Mesothelial cell of epicardium (in vitro differentiated cells): ENCODE results near the gene CZIB. TPM values are rescaled to one million over a fixed set of nuclear protein-coding genes. Genes with fewer than 3 reads are reported as not detected.

ENCODE experiments used
- DNase-seq, 2 experiments: peaks; one replicate each; pipeline ENCODE4 v3.0.0; 2021; ENCODE audit warnings: low spot score in 2 of 2; ENCODE audit not compliant: unreplicated experiment in 2 of 2
- H3K27ac Mint-ChIP-seq: 2 replicates; pipeline ENCODE4 v1.8.0; 2021; ENCODE audit warnings: mixed read lengths
- H3K27me3 Mint-ChIP-seq: 2 replicates; pipeline ENCODE4 v1.8.0; 2021; ENCODE audit warnings: low read depth, mixed read lengths
- H3K36me3 Mint-ChIP-seq: 2 replicates; pipeline ENCODE4 v1.8.0; 2021; ENCODE audit warnings: mixed read lengths
- H3K4me1 Mint-ChIP-seq: 2 replicates; pipeline ENCODE4 v1.8.0; 2021; ENCODE audit warnings: mixed read lengths
- H3K4me3 Mint-ChIP-seq: 2 replicates; pipeline ENCODE4 v1.8.0; 2021; ENCODE audit warnings: mild to moderate bottlenecking, moderate library complexity, mixed read lengths
- H3K9me3 Mint-ChIP-seq: 2 replicates; pipeline ENCODE4 v1.8.0; 2021; ENCODE audit warnings: mixed read lengths
- total RNA-seq: library from RNA; stranded (reverse); gene quantifications from 3 replicates; pipeline ENCODE4 v1.2.1, GENCODE V29; 2021
- TF ChIP-seq, protein P1 (sequence below): fragments of 200-600 bp; sonication (generic); IDR thresholded peaks from one replicate; pipeline ENCODE4 v1.5.0; 2021; ENCODE audit warnings: antibody characterized with exemption; ENCODE audit not compliant: unreplicated experiment

Gene CZIB
- total RNA-seq, 1 donor from 2014 or later, result 61.0 TPM

DNA sequence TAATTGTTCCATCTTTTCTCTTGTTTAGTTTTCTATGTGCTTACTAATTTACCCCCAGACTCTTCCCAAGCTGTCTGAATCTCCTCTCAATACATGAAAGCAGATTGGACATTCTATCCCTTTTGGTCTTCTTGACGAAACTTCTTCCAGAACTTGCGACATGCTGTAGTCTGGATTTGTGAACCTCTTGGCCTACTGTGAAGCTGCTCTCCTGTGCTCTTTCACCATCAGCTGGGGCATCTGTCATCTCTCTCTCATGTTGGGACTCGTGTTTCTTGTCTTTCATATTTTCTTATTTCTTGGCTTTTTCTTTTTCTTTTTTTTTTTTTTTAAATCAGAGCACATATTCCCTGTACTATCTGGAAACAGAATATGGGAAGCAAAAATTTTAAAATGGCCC lies 17.0 kb downstream of the CZIB start:
- Mint-ChIP-seq H3K27me3 (no peaks in the 10 kb centered on the region), H3K36me3 (peaks cover 62% of the 10 kb centered on the region), H3K4me1 (peaks cover 5% of the 10 kb centered on the region), H3K4me3 (no peak overlapping the region), H3K27ac (no peak overlapping the region), H3K9me3 (peaks cover 31% of the 10 kb centered on the region)
- TF ChIP-seq, protein P1, sequence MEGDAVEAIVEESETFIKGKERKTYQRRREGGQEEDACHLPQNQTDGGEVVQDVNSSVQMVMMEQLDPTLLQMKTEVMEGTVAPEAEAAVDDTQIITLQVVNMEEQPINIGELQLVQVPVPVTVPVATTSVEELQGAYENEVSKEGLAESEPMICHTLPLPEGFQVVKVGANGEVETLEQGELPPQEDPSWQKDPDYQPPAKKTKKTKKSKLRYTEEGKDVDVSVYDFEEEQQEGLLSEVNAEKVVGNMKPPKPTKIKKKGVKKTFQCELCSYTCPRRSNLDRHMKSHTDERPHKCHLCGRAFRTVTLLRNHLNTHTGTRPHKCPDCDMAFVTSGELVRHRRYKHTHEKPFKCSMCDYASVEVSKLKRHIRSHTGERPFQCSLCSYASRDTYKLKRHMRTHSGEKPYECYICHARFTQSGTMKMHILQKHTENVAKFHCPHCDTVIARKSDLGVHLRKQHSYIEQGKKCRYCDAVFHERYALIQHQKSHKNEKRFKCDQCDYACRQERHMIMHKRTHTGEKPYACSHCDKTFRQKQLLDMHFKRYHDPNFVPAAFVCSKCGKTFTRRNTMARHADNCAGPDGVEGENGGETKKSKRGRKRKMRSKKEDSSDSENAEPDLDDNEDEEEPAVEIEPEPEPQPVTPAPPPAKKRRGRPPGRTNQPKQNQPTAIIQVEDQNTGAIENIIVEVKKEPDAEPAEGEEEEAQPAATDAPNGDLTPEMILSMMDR, result no peak
- DNase-seq, result no peak

DNA sequence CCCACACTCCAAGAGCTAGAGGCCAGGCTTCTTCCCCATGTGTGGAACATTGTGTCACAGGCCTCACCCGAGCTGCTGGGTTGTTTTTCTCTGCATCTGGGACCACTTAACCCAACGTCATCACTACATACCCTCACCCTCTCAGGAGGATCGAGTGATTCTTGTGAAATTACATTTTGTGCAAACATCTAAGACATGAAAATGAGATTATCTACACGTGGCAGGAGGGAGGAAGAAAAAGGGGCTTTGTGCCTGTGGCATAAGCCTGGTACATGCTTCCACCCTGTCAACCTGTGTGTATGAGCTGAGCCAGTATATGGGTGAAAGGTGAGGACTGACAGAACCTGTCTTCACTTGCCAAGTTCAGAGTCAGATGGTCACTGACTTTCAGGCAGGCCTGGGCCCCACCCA lies 22.2 kb downstream of the CZIB start:
- H3K4me3 Mint-ChIP-seq, result peak overlapping the region; percentile 83
- DNase-seq, result peak in 1 of 2 experiments; percentile 13
- H3K36me3 Mint-ChIP-seq, result peaks cover 16% of the 10 kb centered on the region
- TF ChIP-seq, protein P1, result no peak
- peaks cover 23% of the 10 kb centered on the region for H3K4me1 Mint-ChIP-seq
- no peaks in the 10 kb centered on the region for H3K27me3 Mint-ChIP-seq
- peak overlapping the region; percentile 94 for H3K27ac Mint-ChIP-seq
- H3K9me3 Mint-ChIP-seq, result peaks cover 1% of the 10 kb centered on the region

DNA sequence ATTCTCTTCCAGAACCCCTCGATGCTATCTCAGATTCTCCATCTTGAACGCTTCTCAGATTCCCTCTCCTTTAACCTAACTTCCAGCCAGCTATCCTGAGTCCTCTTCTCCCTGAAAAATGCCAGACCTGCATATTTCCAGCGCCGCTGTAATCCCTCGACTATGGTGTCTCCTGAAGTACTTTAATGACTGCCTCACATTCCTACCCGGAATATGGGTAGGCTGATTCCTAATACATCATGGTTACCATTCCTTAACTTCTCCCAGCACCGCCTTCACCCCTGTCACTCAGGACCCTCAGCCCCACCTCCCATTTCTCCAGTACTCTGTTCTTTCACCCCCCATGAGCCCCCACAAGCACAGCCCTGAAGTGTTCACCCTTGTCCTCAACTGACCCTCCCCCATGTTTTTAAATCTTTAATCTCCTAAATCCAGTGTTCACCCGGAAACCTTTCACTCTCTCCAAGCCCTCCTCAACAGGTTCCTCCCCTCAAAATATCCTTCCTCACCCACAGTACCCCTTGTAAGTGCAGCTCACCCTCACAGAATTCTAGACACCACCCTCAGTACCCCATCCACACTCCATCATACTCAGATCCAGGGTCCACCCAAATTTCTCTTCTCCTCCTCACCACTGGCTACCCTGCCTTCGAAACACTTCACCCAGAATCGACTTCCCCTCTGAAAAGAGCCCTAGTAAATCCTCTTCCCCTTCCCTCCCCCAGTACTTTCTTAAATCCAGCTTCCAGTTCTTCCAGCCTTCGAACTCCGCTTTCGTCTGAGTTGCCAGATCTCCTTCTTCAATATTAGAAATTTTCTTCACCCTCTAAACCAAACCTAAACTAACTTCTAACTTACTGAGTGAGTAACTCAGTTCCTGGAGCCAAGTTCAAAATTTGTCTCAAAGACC lies 22.9 kb downstream of the CZIB start:
- H3K36me3 Mint-ChIP-seq, result peaks cover 9% of the 10 kb centered on the region
- H3K9me3 Mint-ChIP-seq, result no peaks in the 10 kb centered on the region
- peak in 1 of 2 experiments; percentile 10 for DNase-seq
- TF ChIP-seq, protein P1, result no peak
- peak overlapping the region; percentile 94 for H3K27ac Mint-ChIP-seq
- H3K27me3 Mint-ChIP-seq, result no peaks in the 10 kb centered on the region
- peaks cover 23% of the 10 kb centered on the region for H3K4me1 Mint-ChIP-seq
- H3K4me3 Mint-ChIP-seq, result peak overlapping the region; percentile 83

DNA sequence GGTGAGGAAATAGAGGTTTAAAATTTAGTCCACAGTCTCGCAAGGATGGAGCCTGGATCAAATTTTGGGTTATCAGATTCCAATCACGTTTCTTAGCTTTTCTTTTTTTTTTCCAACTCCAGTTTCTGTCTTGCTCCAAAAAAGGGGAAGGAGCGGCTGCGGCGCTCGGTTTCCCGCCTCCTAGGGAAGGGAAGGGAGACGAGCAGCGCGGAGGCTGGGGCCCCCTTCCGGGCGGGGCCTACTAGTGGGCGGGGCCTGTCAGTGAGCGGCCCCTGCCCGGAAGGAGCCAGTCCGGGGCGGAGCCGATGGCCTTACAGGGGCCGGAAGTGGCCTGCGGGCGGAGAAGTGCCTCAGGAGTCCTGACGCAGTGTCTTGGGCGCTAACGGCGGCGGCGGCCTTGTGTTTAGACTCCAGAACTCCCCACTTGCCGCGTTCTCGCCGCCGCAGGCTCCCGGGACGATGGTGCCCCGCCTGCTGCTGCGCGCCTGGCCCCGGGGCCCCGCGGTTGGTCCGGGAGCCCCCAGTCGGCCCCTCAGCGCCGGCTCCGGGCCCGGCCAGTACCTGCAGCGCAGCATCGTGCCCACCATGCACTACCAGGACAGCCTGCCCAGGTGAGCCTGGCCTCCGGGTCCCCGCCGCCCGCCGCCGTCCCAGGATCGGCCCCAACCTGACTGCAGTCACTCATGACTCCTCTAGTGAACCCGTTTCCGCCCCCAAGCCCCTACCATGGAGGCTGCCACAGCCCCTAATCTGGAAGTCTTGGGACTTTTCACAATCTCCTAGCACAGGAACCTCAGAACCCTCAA lies 23.7 kb downstream of the CZIB start, which contains the start of gene CPT2:
Gene CPT2, plus strand, starts transcription at position 340 of the 806 bp plus-strand sequence. Its CDS starts 120 bp downstream, at position 460.
- H3K9me3 Mint-ChIP-seq, result no peaks in the 10 kb centered on the region
- DNase-seq, result peak; percentile 86
- peaks cover 4% of the 10 kb centered on the region for H3K36me3 Mint-ChIP-seq
- H3K27ac Mint-ChIP-seq, result peak within 1 kb of the TSS; percentile 94
- H3K4me1 Mint-ChIP-seq, result peaks cover 23% of the 10 kb centered on the region
- H3K27me3 Mint-ChIP-seq, result no peaks in the 10 kb centered on the region
- H3K4me3 Mint-ChIP-seq, result peak within 1 kb of the TSS; percentile 83
- TF ChIP-seq, protein P1, result no peak

DNA sequence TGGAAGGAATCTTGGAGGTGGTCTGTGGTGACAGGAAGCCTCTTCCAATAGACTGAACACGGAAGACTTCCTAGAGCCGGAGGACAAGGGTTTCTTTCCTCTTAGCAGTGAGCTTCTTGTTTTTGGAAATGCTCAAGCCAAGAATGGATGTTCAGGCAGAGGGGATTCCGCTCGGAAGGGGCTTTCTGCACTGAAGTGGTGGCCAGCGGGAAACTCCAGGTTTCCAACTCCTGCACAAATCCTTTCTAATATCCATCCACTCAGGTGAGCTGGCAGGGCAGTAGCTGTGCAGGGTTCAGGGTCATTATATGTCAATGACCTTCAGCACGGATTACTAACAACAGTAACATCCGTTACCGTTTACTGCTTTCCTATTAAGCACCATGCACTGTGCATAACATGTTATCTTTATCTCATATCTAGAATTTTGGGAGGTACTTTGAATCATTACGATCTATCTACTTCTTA lies 24.4 kb downstream of the CZIB start:
- peaks cover 23% of the 10 kb centered on the region for H3K4me1 Mint-ChIP-seq
- no peaks in the 10 kb centered on the region for H3K27me3 Mint-ChIP-seq
- H3K27ac Mint-ChIP-seq, result peak overlapping the region; percentile 74
- H3K36me3 Mint-ChIP-seq, result peaks cover 2% of the 10 kb centered on the region
- TF ChIP-seq, protein P1, result no peak
- peak overlapping the region; percentile 83 for H3K4me3 Mint-ChIP-seq
- no peaks in the 10 kb centered on the region for H3K9me3 Mint-ChIP-seq
- no peak for DNase-seq
